HG03354 (cell line): Measurements from ENCODE around the gene MYLK4.
"Not testable (repeated sequence)": the region's sequence is repeated elsewhere in the genome, so short reads cannot be mapped to it uniquely, and the experiment has no call there.

Experiments
- ATAC-seq: cut with Tn5 transposase; IDR thresholded peaks from one replicate; pipeline ENCODE4 v1.9.1; 2021; ENCODE audit warnings: mild to moderate bottlenecking; ENCODE audit not compliant: unreplicated experiment, poor library complexity, severe bottlenecking

The MYLK4 gene

DNA sequence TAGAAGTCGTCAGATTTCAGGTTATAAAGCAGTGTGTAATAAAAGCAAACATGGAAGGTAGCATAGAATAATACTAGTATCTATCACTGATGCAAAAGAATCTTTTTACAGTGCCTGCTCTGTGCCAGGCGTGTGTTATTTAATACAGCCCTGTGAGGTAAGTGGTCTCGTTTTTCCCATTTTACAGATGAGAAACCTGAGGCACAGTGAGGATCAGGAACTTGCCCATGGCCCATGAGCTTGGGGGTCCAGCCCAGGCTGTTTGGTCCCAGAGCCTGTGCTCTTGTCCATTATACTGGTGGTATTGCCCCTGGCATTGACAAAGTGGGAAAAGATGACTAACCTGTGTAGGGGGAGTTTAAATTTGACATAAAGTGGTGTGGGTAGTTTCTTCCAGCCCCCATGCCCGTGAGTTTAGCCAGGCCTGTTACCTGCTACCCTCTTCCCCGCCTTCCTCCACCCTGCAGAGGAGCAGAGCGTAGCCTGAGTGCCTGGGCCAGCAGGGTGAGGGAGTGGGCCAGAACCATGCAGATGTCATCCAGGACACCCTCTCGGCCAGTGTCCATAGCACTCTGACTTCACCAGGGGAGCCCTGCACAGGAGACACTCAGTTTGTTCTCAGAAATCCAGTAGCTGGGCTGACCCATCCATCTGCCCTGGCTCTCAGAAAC lies 31.1 kb upstream of the MYLK4 start:
- ATAC-seq = no peak

DNA sequence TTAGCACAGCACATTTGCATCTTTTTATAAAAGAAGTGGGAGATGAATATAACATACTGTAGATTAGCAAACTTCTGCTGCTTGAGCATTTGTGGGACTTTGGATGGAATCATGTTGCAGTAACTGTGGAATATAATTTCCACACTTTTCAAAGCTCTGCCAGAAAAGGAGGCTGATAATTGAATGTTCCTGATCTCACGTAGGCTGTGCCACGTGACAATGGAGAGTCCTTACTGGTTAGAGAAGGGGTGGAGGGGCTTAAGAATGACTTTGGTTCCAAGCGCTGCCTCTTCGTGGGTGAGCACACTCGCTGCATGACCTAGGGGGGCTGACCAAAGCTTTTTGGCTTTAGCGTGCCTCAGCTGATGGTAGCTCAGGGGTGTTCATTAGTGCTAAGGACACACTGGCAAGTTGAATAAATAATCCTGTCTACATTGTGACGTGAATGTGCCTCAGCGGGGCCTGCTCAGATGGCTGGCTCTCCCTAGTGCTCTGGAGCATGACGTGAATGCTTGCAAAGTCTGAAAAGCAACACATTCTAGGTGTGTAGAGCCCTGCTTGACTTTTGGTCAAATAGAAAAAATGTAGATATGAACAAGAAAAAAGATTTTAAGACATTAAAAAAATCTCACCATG lies 29.5 kb upstream of the MYLK4 start:
- ATAC-seq = no peak

DNA sequence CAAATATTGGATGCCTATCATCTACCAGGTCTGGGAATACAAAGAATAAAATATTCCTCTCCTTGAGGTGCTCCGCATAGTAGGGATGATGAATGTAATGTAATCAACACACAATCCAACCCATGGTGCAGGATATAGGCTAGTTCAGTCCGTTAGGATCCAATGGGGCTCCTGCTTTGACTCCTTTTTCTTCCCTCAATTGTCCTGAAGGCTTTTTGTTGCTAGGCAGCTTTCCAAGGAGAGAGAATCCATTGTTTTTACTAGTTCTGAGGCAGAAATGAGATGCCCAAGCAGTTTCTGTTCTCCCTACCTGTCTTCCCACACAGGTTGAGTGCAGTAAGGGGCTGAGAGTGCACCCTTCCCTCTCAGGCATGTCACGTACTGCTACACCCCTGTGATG lies 26.5 kb upstream of the MYLK4 start:
- ATAC-seq = no peak

DNA sequence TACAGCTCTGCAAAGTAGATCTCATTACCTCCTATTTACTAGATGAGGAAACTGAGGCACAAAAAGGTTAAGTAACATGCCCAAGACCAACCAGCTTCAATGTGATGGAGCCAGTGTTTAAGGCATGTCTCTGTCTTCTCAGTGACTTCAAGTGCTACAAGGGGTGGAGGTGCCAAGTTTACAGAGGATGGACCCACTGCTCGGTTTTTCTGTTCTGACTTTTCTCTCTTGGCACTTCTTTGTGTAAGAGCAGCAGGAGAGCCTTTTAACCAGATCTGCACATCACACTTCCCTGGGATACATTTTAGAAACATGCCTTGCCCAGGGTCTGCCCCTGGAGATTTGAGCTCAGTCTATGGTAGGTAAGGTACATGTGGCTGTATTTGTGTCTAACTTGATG lies 24.3 kb upstream of the MYLK4 start:
- ATAC-seq = no peak

DNA sequence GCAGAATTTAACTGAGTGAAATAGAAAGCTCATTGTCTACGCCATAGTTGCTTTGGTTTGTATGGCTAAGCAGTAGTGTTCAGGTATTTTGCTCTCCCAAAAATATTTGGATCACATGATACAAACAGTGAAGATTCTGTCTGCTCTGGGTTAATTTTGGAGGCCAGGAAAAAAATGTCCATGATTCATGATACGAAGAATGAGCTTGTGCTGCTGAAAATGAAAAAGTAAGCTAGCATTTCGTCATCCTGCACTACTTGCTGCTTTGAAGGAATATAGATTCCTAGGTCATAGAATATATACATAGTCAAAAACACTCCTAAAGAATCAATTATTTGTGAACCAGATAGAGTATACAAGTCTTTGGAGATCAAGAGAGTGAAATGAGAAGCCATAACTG lies 22.7 kb upstream of the MYLK4 start:
- no peak for ATAC-seq

DNA sequence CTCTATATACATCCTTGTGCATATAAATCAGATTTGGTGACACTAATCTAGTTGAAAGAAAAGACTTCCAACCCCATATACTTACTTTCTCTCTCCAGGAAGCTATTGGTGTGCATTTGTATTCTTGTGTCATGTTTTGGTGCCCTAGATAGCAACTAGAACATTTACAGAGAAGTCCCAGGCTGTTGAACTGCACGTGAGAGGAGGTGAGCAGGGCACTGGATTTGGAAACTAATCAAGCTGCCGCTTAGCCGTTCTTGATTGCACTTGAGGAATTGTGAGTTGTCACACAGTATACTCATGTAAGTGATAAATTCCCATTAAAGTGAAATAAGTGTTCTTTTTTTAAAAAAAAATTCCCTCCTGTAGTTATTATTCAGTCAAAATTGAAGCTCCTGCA lies 22.1 kb upstream of the MYLK4 start:
- ATAC-seq = no peak

DNA sequence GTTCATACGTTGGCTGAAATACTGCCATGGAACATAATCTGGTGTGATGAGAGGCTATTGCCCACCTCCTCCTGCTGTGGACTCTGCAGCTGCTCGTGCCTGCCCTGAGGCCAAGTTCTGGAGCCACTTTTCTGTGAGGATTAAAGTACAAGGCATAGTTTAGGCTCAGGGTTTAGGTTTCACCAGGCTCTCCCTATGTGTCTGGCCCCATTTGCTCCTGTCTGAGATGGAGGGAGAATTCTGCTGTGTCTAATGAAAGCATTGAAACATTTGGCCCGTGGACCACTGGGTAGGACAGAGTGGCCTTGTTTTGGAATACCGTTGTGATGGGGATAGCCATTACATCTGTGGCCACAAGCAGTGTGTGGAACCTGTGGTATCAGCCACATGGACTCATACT lies 20.4 kb upstream of the MYLK4 start:
- no peak for ATAC-seq

DNA sequence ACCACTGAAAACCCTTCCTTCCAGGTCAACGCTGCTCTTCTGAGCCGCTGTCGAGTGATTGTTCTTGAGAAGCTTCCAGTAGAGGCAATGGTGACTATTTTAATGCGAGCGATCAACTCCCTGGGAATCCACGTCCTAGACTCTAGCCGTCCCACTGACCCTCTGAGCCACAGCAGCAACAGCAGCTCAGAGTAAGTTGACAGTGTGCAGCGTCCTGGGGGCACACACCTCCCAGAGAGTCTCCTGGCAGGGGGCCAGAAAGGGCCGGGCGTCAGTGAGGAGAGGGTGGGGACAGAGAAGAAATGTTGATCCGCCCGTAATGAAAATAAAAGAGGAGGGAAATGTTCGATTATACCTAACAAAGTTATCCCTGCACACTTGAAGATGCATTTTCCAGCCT lies 19.4 kb upstream of the MYLK4 start:
- ATAC-seq = no peak

DNA sequence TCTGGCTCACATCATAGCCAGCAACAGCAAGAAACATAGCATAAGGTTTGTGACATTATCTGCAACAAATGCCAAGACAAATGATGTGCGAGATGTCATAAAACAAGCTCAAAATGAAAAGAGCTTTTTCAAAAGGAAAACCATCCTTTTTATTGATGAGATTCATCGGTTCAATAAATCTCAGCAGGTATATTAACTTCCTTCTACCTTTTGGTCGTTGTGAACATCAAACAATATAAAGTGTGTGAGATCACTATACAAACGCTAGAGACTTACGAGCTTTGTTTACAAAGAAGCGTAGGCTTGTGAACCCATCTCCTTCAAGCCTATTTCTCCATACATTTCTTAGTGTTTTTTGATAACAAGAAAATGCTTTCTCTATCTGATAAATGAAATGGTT lies 18.0 kb upstream of the MYLK4 start:
- ATAC-seq = no peak

DNA sequence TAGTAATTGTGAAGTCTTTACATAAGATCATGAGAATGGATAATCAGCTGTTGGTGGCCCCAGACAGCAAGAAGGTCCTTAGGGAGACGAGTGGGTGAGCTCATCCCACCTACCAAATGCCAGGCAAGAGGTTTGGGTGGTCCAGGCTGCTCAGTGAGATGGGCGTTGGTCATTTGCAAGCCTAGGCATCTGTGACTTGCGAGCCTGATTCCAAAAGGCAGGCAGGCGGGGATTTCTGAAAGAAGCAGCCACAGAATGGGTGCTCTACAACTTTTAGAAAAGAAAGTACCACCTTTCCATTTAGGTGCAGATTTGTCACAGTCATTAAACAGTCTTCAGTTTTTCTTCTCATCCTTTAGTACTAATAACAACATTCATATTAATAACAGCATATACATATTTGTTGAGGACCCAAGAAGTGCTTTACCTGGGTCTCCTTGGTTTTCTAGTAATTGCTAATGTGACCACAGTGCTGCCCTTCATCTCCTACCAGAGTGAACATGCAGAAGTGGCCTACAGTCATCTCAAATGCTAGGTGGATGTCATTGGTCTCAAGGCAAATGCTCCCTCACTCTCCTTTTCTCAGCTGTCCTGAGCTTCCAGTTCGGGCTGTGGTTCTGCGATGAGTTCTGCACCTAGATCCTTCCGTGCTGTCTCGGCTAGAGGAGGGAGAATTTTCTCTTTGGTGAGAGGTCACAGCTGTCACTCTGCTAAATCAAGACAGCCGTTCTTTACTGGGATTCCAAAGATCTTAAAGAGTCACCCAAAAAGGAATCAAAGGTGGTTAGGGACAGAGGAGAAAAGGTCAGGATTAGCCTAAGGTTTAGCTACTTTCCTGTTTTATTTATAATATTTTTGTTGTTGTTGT lies 17.2 kb upstream of the MYLK4 start:
- no peak for ATAC-seq

DNA sequence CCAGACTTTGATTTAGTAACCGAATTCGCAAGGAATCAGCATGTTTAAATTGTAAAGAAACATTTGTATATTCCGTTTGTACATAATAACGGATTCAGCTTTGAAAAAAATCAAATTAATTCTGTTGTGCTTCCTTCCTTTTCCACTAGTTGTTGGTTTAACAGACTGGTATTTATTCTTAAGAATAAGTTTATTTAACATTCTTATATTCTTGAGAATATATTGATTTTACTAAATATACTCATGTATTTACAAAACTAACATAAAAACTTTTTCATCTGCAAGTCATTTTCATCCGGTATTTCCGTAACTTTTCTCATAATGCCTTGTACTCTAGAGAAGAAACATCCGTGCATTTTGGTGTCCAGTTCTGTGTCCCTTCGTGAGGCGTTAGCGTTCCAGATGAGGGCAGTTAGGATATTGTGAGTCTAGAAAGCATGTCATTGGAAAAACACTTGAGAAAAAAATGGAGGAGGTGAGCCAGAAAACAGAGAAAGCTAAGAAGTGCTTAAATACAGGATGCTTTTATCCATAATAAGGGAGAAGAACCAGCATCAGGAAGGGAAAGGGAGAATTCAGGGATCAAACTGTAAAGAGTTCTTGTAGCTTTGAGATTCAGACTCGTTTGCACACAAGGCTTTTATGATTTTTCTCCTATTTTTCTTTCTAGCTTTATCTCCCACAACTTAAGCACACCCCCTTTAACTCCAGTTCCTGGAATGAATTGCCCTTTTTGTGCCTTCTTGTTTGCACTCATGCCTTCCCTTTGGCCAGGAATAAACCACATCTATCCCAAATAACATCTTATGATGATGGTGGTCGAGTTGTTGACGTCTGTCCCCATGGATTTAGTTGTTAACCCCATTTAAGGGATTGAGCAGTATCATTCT lies 16.3 kb upstream of the MYLK4 start:
- no peak for ATAC-seq

DNA sequence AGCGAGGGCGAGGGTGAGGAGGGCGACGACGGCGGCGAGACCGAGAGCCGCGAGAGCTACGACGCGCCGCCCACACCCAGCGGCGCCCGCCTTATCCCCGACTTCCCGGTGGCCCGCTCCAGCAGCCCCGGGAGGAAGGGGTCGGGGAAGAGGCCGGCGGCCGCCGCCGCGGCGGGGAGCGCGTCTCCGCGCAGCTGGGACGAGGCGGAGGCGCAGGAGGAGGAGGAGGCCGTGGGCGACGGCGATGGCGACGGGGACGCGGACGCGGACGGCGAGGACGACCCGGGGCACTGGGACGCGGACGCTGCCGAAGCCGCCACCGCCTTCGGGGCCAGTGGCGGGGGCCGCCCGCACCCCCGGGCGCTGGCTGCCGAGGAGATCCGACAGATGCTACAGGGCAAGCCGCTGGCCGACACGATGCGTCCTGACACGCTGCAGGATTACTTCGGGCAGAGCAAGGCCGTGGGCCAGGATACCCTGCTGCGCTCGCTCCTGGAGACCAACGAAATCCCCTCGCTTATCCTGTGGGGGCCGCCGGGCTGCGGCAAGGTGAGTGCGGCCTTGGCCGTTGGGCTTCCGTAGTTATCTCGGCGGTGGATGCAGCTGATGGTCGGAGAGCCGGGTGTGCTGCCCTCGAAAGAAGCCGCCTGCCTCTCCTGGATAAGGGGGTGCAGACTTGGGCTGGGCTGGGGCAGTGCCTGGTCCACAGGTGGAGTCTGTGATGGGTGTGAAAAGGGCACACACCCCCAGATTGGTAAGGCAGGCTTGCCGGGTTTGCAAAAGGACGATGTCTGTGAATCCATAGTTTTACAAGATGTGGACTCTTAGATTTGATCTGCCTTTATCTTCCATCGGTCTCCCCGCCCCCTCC lies 15.4 kb upstream of the MYLK4 start:
- peak; percentile 30 for ATAC-seq

DNA sequence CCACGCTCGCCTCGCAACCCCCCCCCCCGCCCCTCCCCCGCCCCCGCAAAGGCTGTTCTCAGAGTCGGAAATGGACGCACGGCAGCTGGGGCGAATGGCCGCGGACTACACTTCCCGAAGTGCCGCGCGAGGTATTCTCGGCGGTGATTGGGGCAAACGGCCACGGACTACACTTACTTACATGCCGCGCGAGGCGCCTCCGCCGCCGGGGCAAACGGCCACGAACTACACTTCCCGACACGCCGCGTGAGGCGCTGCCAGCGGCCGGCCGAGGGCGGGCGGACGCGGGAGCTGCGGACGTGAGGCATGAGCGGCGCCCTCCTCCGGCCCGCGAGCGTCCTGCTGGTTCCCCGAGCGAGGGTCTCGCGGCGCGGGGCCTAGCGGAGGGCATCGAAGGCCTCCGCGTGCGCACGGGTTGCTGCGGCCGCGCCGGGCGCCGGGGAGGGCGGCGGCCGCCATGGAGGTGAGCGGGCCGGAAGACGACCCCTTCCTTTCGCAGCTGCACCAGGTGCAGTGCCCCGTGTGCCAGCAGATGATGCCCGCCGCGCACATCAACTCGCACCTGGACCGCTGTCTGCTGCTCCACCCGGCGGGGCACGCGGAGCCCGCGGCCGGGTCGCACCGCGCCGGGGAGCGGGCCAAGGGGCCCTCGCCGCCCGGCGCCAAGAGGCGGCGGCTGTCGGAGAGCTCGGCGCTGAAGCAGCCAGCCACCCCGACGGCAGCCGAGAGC lies 14.6 kb upstream of the MYLK4 start, which contains the start of gene WRNIP1:
Gene WRNIP1 (plus strand): TSS at position 228 of the 730 bp plus-strand sequence. CDS start 230 bp downstream, at position 458.
- ATAC-seq = peak; percentile 89

DNA sequence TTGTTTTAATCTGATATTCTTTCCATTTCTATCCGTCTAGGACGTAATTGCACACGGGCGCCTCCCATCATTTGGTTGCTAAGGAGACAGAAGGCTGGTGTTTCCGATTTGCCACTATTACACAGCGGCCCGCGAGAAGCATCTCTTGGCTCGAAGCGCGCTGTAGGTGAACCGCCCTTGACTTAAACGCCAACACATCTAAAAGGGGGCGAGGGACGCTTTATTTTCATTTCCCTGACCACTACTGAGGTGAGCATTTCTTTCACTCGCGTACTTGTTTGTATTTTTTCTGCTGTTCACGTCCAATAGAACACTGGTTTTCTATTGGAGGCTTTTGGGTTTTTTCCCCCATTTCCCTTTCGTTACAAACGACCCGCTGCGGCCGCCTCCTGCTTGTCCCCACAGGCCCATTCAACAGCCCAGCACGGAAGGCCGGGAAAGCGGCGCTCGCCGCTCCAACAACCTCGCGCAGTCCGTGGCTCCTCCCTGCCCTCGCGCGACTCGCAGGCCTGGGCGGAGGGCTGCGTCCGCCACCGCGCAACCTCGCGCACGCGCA lies 14.0 kb upstream of the MYLK4 start:
- ATAC-seq = peak; percentile 61

DNA sequence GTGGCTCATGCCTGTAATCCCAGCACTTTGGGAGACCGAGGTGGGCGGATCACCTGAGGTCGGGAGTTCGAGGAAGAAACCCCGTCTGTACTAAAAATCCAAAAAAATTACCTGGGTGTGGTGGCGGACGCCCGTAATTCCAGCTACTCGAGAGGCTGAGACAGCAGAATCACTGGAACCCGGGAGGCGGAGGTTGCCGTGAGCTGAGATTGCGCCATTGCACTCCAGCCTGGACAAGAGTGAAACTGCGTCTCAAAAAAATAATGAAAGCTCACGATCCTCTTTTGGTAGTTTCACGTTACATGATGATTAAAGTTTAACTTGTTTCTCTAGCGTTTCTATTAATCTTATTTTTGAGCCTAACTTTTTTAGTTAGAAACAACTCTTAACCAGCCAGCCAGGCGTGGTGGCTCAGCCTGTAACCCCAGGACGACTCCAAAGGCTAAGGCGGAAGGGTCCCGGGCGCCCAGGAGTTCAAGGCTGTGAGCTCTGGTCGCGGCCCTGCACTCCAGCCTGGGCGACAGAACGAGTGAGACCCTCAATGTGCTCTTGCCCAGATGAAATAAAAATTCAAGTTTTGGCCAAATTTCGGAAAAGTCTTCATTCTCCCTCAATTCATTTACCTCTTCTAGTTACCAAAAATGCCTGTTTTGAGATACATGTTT lies 13.3 kb upstream of the MYLK4 start:
- no peak for ATAC-seq

DNA sequence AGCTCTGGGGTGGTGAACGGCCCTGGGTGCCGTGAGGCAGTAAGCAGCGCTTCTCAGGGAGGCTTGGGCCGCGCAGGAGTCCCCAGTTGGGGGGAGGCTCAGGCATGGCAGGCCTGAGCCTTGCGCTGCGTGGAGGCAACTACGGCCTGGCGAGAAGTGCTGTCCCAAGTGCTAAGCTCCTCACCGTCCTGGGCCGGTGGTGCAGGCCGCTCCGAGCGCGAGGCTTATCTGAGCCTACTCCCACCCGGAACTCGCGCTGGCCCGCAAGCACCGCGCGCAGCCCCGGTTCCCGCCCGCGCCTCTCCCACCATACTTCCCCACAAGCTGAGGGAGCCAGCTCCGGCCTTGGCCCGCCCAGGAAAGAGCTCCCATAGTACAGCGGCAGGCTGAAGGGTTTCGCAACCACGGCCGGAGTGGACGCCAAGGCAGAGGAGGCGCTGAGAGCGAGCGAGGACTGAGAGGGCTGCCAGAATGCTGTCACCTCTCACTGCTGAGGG lies 12.7 kb upstream of the MYLK4 start:
- no peak for ATAC-seq

DNA sequence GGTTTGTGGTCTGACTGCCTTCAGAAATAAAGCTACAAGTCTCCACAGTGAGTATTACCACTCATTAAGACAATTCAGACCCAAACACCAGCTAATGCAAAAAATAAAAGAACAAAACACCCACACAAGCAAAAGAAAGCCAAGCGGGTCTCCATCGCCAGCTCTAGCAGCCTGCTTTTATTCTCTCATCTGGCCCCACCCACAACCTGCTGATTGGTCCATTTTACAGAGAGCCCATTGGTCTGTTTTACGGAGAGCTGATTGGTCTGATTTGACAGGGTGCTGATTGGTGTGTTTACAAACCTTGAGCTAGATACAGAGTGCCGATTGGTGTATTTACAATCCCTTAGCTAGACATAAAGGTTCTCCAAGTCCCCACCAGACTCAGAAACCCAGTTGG lies 12.1 kb upstream of the MYLK4 start:
- not testable (repeated sequence) for ATAC-seq
